HS-5 (cell line): ENCODE data around the gene PPME1.
"Not testable (repeated sequence)": the region's sequence is repeated elsewhere in the genome, so short reads cannot be mapped to it uniquely, and the experiment has no call there.

ENCODE experiments used
- DNase-seq: peaks from one replicate; pipeline ENCODE4 v3.0.0-alpha.2; 2012; ENCODE audit warnings: low read depth

The PPME1 gene

GRCh38 chr11:74170694-74171629, at the start of gene PPME1, which contains the start of gene C2CD3:
PPME1 (plus strand) TSS chr11:74171289; CDS start chr11:74171422, 133 bp downstream.
C2CD3 (minus strand) TSS chr11:74171002; CDS start chr11:74170792, 210 bp downstream.
- DNase-seq, result peak; percentile 99

DNA sequence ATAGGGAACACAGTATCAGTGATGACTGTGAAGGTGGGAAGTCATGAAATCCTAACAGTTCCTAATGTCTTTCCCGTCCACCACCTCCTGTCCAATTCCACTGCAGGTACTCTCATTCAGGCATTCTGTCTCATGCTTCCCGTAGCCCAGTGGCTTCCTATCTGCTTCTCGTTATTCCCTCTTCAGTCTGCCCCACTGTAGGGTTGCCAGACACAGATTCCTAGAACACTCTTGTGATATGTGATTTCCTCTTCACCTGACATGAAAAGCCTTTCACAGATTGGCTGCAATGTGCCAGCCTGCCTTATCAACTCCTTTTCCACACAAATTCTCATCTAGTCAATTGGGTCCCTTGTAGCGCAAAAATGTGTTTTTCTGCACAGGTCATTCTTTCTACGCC, 49.3 kb upstream of the PPME1 start:
- no peak for DNase-seq

DNA sequence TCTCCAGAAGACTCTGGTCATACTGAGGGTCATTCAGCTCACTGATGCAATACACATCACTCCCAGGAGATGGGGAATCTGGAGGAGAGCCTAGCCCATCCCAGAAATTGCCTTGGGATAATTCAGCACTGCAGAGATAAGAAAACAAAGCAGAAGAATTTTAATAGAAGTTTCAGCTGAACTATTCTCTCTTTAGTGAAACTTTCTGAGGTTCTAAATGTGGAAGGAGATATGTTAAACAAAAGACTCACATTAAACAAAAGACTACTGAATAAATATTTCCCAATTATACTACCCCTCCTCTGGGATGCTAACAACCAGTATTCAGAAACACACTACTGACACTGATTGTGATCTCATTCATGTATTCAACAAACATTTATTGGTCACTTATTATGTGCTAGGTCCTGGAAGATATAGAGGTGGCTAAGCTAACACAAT, 48.1 kb upstream of the PPME1 start:
- DNase-seq, result no peak

GRCh38 chr11:74129121-74129520, 42.0 kb upstream of the PPME1 start:
- not testable (repeated sequence) for DNase-seq

GRCh38 chr11:74132833-74133232, 38.3 kb upstream of the PPME1 start:
- DNase-seq, result no peak

DNA sequence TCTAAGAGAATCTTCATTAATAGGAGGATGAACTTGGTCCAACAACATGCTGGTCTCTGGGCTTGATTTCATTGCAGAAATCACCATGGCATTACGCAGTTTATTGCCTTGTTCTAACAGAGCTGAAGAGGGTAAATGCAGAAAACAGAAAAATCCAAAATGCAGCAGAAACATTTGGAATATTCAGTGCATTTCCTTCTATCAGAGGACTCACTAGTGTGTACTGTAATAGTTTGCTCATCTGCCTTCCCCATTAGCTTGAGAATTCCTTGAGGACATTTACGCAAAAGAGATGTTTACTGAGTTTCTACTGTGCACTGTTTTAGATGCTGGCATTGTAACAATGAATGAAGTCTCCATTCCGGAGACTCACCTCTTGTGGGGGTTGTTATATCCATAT, 37.7 kb upstream of the PPME1 start:
- DNase-seq, result no peak

- no peak for DNase-seq
These were observed 36.4 kb upstream of the PPME1 start for GRCh38 chr11:74134661-74135060.

DNA sequence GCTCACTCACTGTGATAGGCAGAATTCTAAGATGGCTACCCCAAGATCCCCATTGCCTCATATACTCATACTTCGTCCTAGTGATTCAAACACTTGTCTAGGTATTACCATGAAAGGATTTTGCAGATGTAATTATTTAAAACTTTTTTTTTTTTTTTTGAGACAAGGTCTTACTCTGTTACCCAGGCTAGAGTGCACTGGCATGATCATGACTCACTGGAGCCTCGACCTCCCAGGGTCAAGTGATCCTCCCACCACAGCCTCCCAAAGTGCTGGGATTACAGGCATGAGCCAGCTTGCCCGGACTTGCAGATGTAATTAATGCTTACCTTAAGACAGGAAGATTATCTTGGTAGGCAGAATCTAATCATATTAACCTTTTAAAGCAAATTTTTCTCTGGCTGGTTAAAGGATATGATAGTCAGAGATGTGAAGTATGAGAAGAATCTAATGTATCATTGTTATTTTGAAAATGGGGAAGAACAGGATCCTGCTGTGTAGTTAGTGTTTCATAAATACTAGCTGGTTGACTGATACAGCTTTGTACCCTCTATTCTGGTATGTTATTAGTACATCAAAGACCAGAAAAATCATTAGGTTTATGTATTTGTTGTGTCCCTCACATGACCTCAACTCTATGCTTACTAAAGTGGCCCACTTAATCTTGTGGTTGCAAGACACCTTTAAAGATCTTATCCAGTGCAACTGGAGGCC, 35.8 kb upstream of the PPME1 start:
- DNase-seq, result no peak

- no peak for DNase-seq
These were observed 33.1 kb upstream of the PPME1 start for GRCh38 chr11:74138021-74138420.

- peak; percentile 98 for DNase-seq
These were observed 32.5 kb upstream of the PPME1 start for GRCh38 chr11:74138572-74138971.

GRCh38 chr11:74139151-74139918, 31.8 kb upstream of the PPME1 start:
- DNase-seq, result no peak

- not testable (repeated sequence) for DNase-seq
These were observed 31.1 kb upstream of the PPME1 start for GRCh38 chr11:74139919-74140431.

DNA sequence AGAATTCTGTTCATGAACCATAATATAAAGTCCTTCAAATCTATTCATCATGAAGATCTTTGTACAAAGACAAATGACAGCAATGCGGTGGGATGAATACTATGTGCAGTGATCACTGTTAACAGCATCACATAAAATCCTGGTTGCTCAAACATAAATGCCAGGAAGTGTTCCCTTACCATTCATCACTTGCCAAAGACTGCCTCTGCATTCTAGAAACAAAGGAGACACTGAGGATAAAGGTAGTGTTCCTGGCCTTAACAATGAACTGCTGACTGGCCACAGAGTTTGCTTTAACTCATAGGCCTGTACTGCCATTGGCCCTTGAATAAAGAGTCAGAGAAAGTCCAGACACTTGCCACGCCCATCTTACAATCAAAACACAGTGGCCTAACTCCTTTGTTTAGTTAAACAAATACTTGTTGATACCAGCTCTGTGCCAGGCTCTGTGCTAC, 29.8 kb upstream of the PPME1 start:
- no peak for DNase-seq

GRCh38 chr11:74141908-74142307, 29.2 kb upstream of the PPME1 start:
- DNase-seq, result no peak

- DNase-seq, result no peak
These were observed 28.5 kb upstream of the PPME1 start for GRCh38 chr11:74142624-74143023.

DNA sequence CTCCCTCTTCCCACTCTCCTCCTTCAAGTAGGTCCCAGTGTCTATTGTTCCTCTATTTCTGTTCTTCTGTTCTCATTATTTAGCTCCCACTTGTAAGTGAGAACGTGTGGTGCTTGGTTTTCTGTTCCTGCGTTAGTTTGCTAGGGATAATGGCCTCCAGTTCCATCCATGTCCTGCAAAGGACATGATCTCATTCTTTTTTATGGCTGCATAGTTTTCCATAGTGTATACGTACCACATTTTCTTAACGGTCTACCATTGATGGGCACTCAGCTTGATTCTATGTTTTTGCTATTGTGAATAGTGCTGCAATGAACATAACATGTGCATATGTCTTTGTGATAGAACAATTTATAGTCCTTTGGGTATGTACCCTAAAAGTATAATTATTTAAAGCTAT, 26.5 kb upstream of the PPME1 start:
- DNase-seq, result no peak

GRCh38 chr11:74147199-74147929, 23.7 kb upstream of the PPME1 start:
- DNase-seq, result no peak

- no peak for DNase-seq
These were observed 17.9 kb upstream of the PPME1 start for GRCh38 chr11:74153224-74153623.

DNA sequence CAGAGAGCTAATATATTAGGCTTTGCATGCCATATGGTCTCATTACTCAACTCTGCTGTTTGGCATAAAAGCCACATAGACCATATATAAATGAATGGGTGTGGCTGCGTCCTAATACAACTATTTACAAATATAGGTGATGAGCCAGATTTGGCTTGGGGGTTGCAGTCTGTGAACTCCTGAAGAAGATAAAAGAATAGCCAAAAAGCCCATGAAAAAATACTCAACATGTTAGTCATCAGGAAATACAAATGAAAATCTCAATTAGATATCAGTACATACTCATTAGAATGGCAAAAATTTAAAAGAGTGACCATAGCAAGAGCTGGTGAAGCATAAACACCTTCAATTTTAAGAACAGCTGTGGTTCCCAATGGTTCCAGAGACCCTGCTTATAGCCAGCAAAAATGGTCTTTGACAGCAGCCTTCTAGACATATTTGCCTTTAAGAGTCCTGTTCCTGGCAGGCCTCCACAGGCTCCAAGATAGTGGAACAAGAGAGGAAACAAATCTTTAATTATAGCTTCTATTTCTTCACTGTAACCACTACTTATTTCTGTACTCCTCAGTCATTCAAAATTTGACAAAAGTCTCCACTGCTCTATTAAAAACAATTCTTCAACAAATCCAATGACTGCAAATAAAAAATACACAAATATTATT, 16.3 kb upstream of the PPME1 start:
- DNase-seq, result no peak

- no peak for DNase-seq
These were observed 13.9 kb upstream of the PPME1 start for GRCh38 chr11:74157169-74157568.

DNA sequence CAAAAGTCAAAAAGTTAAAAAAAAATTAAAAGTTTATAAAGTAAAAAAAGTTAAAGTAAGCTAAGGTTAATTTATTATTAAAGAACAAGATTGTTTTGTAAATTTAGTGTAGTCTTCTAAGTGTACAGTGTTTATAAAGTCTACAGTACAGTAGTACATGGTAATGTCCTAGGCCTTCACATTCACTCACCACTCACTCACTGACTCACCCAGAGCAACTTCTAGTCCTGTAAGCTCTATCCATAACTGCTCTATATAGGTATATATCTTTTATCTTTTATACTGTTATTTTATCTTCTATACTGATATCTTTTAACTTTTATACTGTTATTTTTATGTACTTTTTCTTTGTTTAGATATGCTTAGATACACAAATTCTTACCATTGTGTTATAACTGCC, 11.4 kb upstream of the PPME1 start:
- no peak for DNase-seq
